Measurements from ENCODE around the gene OR5D14.

The OR5D14 gene

DNA sequence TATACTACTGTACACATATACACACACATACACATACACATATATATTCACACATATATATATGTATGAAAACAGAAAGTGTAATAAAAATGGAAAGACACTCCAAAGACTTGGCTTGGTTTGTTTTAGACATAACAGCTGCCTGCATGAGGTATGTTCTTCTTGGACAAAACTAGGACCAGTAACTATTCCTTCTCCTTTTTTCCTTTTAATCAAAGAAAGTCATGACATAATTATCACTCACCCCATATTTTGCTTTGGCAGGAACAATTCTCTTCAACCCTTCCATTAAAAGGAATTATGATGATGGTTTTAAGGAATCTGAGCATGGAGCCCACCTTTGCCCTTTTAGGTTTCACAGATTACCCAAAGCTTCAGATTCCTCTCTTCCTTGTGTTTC lies at the start of gene OR5D14:
OR5D14 (plus strand) TSS at position 301 of the 400 bp plus-strand sequence; CDS start at position 301, 0 bp downstream.
- Mint-ChIP-seq H3K9me3 (ENCODE audit: low read depth) (peaks cover 33% of the 10 kb centered on the region), H3K27ac (no peak within 1 kb of the TSS), H3K27me3 (no peaks in the 10 kb centered on the region), H3K4me3 (no peak within 1 kb of the TSS), H3K36me3 (no peaks in the 10 kb centered on the region), H3K4me1 (ENCODE audit: low read depth) (no peaks in the 10 kb centered on the region)

DNA sequence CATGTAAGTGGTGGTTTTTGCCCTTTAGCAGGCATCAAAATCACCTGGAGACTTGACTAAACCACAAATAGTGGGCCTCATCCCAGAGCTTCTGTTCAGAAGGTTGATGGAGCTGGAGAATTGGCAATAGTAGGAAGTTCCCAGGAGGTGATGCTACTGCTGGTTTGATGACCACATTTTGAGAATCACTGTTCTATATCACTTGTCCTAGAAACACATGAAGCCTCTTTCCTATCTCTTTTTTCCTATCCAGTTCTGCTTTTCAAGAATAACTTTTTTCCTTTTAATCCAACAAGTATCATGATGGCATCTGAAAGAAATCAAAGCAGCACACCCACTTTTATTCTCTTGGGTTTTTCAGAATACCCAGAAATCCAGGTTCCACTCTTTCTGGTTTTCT lies 22.2 kb upstream of the OR5D14 start, which contains the start of gene OR5D13:
OR5D13 (plus strand) TSS at position 301 of the 400 bp plus-strand sequence; CDS start at position 301, 0 bp downstream.
- Mint-ChIP-seq H3K36me3 (no peaks in the 10 kb centered on the region), H3K9me3 (ENCODE audit: low read depth) (peaks cover 11% of the 10 kb centered on the region), H3K4me3 (no peak within 1 kb of the TSS), H3K4me1 (ENCODE audit: low read depth) (no peaks in the 10 kb centered on the region), H3K27me3 (no peaks in the 10 kb centered on the region), H3K27ac (no peak within 1 kb of the TSS)

DNA sequence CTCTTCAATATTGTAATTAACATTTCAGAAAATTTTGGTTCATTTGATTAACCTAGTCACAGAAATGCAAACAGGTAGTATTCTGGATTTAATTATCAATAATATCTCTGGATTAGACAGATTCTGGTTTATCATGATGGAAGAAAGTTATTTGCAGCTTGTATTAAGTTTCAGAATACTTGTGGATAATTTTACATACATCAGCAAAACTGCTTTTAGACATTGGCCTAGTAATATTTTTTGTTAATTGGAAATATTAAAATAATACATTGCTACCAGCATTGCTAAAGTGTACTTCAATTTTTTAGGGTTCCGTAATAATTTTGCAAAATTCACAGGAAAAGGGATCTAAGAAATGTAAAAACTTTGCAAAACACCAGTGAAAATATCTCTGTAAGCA lies 3.8 kb upstream of the OR5D14 start:
- Mint-ChIP-seq H3K4me1 (ENCODE audit: low read depth) (no peaks in the 10 kb centered on the region), H3K4me3 (no peak overlapping the region), H3K9me3 (ENCODE audit: low read depth) (peaks cover 27% of the 10 kb centered on the region)

DNA sequence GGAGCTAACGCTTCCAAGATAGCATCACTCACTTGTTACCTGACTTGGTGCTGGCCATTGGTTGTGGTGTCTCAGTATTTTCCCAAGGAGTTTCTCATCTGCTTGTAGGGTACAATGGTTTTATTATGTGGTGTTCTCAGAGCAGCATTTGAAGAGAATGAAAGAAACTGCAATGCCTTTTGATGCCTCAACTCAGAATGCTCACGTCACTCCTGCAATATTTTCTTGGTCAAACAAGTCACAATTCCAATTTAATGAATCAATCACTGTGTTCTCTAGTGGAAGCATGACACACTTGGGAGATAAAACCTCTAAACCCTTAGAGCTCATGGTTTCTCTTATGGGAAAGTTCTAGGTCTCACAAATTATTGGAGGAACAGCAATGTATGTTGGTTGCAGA lies 2.0 kb upstream of the OR5D14 start:
- Mint-ChIP-seq H3K27ac (no peak overlapping the region), H3K4me3 (no peak overlapping the region), H3K36me3 (no peaks in the 10 kb centered on the region), H3K27me3 (no peaks in the 10 kb centered on the region), H3K9me3 (ENCODE audit: low read depth) (peaks cover 22% of the 10 kb centered on the region), H3K4me1 (ENCODE audit: low read depth) (no peaks in the 10 kb centered on the region)

More for the DNA sequence above, 3.8 kb upstream of the OR5D14 start:
- H3K27ac Mint-ChIP-seq, result no peak overlapping the region
- no peaks in the 10 kb centered on the region for H3K27me3 Mint-ChIP-seq
- no peaks in the 10 kb centered on the region for H3K36me3 Mint-ChIP-seq

DNA sequence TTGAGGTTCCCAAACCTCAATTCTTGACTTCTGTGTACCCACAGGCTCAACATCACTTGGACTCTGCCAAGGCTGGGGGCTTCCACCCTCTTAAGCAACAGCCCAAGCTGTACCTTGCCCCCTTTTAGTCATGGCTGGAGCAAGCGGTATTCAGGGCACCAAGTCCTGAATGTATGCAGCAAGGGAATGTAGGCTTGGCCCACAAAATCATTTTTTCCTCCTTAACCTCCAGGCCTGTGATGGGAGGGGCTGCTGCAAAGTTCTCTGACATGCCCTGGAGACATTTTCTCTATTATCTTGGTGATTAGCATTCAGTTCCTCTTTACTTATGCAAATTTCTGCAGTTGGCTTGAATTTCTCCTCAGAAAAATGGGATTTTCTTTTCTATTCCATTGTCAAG lies 10.9 kb downstream of the OR5D14 start:
- H3K9me3 Mint-ChIP-seq (ENCODE audit: low read depth), result peaks cover 21% of the 10 kb centered on the region
- no peak overlapping the region for H3K4me3 Mint-ChIP-seq
- no peaks in the 10 kb centered on the region for H3K36me3 Mint-ChIP-seq
- H3K27ac Mint-ChIP-seq, result no peak overlapping the region
- H3K4me1 Mint-ChIP-seq (ENCODE audit: low read depth), result no peaks in the 10 kb centered on the region
- H3K27me3 Mint-ChIP-seq, result no peaks in the 10 kb centered on the region

DNA sequence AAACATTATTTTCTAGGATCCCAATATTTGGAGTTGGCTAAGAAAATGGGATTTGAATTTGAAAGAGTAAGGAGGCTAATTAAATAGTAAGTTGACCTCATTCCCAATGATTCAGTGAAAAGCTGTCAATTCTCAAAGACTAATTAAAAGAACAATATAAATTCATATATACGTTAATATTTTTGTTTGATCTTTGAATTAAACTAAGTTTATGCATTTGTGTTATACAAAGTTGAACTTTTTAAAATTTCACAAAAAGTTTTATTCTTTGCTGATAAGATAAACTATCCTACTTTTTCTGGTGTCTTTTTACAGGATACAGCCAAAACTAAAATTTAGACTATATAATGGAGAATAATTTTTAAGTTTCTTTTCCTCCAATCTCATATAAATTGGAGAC lies 15.7 kb downstream of the OR5D14 start, which contains the start of gene OR5L1:
OR5L1 (plus strand) TSS at position 301 of the 400 bp plus-strand sequence. CDS start 100 bp downstream, outside the sequence.
- Mint-ChIP-seq H3K27ac (no peak within 1 kb of the TSS), H3K36me3 (no peaks in the 10 kb centered on the region), H3K4me1 (ENCODE audit: low read depth) (no peaks in the 10 kb centered on the region), H3K9me3 (ENCODE audit: low read depth) (peaks cover 15% of the 10 kb centered on the region), H3K27me3 (no peaks in the 10 kb centered on the region), H3K4me3 (no peak within 1 kb of the TSS)

DNA sequence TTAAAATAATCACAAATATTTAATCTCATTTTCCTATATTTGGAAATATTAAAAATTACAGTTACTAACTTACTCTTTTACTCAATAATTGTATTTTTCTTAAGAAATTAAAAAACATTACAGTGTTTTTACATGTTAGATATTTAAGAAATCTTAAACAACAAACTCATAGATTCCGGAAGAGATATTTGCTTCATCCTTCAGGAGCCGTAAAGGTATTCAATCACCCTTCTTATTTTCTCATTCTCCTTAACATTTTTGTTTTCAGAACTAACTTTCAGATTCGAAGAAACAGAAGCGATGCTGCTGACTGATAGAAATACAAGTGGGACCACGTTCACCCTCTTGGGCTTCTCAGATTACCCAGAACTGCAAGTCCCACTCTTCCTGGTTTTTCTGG lies 24.0 kb downstream of the OR5D14 start, which contains the start of gene OR5D18:
OR5D18 (plus strand) TSS at position 301 of the 400 bp plus-strand sequence; CDS start at position 301, 0 bp downstream.
- Mint-ChIP-seq H3K27me3 (no peaks in the 10 kb centered on the region), H3K4me1 (ENCODE audit: low read depth) (no peaks in the 10 kb centered on the region), H3K9me3 (ENCODE audit: low read depth) (peaks cover 23% of the 10 kb centered on the region), H3K36me3 (no peaks in the 10 kb centered on the region), H3K27ac (no peak within 1 kb of the TSS), H3K4me3 (no peak within 1 kb of the TSS)

DNA sequence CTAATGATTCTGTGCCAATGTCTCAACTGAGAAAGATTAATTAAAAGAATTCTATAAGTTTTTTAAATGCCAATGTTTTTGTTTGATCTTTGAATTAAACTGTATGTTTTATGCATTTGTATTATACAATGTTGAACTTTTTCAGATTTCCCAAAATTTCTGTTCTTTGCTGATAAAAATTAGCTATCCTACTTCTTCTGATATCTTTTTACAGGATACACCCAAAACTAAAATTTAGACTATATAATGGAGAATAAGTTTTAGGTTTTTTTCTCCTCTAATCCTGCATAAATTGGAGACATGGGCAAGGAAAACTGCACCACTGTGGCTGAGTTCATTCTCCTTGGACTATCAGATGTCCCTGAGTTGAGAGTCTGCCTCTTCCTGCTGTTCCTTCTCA lies 31.6 kb downstream of the OR5D14 start, which contains the start of gene OR5L2:
OR5L2 (plus strand) TSS at position 301 of the 400 bp plus-strand sequence; CDS start at position 301, 0 bp downstream.
- no peak within 1 kb of the TSS for H3K27ac Mint-ChIP-seq
- peaks cover 11% of the 10 kb centered on the region for H3K9me3 Mint-ChIP-seq (ENCODE audit: low read depth)

DNA sequence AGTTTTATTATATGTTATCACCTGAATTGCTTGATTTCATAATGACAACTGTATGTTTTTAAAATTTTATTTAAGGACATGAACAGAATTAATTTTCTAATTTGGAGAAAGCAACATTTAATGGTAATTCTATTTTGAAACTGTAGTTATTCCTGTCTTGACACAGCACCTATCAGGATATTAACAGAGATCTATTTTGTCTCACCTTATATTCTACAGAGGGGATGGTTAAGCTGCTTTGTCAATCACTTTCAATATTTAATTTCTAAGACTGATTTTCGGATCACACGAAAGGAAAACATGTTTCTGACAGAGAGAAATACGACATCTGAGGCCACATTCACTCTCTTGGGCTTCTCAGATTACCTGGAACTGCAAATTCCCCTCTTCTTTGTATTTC lies 43.1 kb downstream of the OR5D14 start, which contains the start of gene OR5D16:
OR5D16 (plus strand) TSS at position 301 of the 400 bp plus-strand sequence; CDS start at position 301, 0 bp downstream.
- Mint-ChIP-seq H3K4me1 (ENCODE audit: low read depth) (no peaks in the 10 kb centered on the region), H3K27ac (no peak within 1 kb of the TSS), H3K4me3 (no peak within 1 kb of the TSS), H3K27me3 (no peaks in the 10 kb centered on the region), H3K36me3 (no peaks in the 10 kb centered on the region), H3K9me3 (ENCODE audit: low read depth) (peaks cover 23% of the 10 kb centered on the region)

More for the DNA sequence above, 31.6 kb downstream of the OR5D14 start, which contains the start of gene OR5L2:
- H3K27me3 Mint-ChIP-seq, result no peaks in the 10 kb centered on the region
- H3K4me1 Mint-ChIP-seq (ENCODE audit: low read depth), result no peaks in the 10 kb centered on the region
- H3K4me3 Mint-ChIP-seq, result no peak within 1 kb of the TSS
- H3K36me3 Mint-ChIP-seq, result no peaks in the 10 kb centered on the region
